ENCODE results near the gene PGGT1B.
A peak's percentile ranks its signal among the peaks of the same experiment; 100 is the strongest.
"Not testable (repeated sequence)": the region's sequence is repeated elsewhere in the genome, so short reads cannot be mapped to it uniquely, and the experiment has no call there.

The PGGT1B gene

DNA sequence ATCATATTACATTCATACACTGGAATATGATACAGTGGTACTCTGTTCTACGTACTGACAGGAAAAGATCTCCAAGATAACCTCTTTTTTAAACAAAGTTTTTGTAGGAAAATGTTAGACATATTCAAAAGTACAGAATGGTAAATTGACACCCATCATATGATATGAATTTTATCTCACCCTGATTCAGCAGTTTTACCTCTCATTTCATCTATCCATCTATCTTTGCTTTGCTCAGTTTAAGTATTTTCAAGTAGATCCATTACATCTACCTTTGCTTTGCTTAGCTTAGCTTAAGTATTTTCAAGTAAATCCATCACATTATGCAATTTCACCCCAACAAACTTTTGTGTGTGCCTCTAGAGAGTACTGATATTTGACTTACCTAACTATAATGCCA is 19.5 kb upstream of the PGGT1B start:
- Mint-ChIP-seq H3K4me1 (peaks cover 11% of the 10 kb centered on the region), H3K9me3 (no peaks in the 10 kb centered on the region), H3K36me3 (ENCODE audit: insufficient read depth) (no peaks in the 10 kb centered on the region), H3K27me3 (no peaks in the 10 kb centered on the region), H3K27ac (ENCODE audit: low read depth) (no peak overlapping the region), H3K4me3 (no peak overlapping the region)
- ATAC-seq (replicated peaks; ENCODE audit: extremely low read depth, poor library complexity, severe bottlenecking) = no peak
- DNase-seq (ENCODE audit: low spot score in 2 of 2) = no peak

GRCh38 chr5:115274584-115274983 is 11.9 kb upstream of the PGGT1B start:
- ATAC-seq (replicated peaks; ENCODE audit: extremely low read depth, poor library complexity, severe bottlenecking) (no peak), DNase-seq (ENCODE audit: low spot score in 2 of 2) (no peak)
- Mint-ChIP-seq H3K4me3 (no peak overlapping the region), H3K27ac (ENCODE audit: low read depth) (no peak overlapping the region), H3K9me3 (no peaks in the 10 kb centered on the region), H3K27me3 (no peaks in the 10 kb centered on the region), H3K4me1 (no peaks in the 10 kb centered on the region), H3K36me3 (ENCODE audit: insufficient read depth) (peaks cover 6% of the 10 kb centered on the region)

DNA sequence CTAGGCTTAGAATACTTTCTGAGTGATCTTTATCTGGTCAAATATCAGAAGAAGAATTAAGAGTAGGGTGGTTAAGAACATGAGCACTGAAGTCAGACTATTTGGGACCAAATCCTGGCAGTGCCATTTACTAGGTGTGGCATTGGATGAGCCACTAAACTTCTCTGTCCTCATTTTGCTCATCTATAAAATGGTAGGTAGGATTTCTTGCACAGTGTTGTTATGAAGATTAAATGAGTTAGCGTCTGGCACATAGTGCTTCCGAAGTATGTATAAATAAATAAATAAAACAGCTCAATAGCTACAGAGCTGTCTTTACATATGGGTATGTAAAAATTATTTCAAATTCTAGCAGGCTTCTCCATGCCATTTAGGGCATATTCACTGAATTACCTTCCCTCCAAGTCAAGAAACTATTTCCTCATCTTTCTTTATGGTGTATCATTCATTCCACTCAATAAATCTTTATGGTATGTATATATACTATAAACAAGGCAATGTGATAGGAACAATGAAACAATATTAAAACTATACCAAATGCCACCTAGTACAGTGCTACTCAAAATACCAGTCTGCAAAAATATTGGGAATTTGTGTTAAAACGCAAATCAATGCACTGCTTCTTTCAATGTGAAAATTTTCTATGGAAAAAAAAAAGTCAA is 9.8 kb upstream of the PGGT1B start:
- Mint-ChIP-seq H3K27me3 (no peaks in the 10 kb centered on the region), H3K27ac (ENCODE audit: low read depth) (no peak overlapping the region), H3K9me3 (no peaks in the 10 kb centered on the region), H3K36me3 (ENCODE audit: insufficient read depth) (peaks cover 8% of the 10 kb centered on the region), H3K4me3 (no peak overlapping the region), H3K4me1 (no peaks in the 10 kb centered on the region)
- DNase-seq (ENCODE audit: low spot score in 2 of 2) = no peak
- no peak for ATAC-seq (replicated peaks; ENCODE audit: extremely low read depth, poor library complexity, severe bottlenecking)

DNA sequence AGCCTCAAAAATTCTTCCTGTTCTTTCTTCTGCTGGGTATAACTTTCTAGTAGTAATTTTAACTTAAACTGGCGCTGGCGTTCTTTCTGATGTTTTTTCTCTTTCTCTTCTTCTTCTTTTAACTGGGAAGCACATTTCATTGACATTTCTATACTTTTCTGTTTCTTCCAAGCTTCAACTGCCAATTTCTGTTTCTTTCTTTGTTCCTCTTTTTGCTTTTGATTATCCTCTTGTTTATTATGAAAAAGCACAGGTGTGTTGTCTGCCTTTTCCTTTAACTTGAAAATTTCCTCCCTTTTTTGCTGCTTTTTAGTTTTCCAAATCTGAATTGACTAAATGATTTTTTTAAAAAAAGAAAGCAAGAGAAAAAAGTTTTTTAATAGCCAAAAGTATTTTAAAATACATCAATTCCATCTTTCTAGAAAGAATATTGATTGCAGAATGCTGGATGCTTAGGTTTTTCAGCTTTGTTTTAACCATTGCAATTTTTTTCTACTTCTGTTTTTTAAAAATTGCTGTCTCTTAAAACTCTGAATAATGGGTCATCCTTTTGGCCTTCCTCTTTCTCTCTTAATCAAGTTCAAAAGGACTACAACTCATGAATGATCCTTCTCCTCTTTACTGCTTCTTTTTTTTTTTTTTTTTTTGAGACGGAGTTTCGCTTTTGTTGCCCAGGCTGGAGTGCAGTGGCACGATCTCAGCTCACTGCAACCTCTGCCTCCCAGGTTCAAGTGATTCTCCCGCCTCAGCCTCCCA is 8.8 kb upstream of the PGGT1B start:
- ATAC-seq (replicated peaks; ENCODE audit: extremely low read depth, poor library complexity, severe bottlenecking) = no peak

DNA sequence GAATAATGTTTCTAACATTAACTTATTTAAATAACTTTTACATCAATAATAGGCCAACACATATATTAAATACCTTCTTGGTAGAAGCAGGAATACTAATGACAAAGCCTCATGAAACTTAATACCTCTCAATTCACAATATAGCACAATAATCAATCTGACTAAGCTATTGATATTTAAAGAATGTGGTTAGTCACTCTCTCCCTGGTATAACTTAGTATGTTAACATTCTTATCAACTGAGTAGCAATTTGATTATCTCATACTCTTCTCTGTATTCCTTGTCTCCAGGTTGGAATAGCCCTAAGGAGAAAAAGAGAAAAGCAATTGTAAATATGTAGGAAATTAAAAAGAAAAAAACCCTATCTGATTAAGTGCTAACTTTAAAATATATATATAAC is 4.9 kb upstream of the PGGT1B start:
- H3K4me1 Mint-ChIP-seq = peaks cover 5% of the 10 kb centered on the region
- DNase-seq (ENCODE audit: low spot score in 2 of 2) = no peak
- no peak overlapping the region for H3K27ac Mint-ChIP-seq (ENCODE audit: low read depth)
- H3K27me3 Mint-ChIP-seq = no peaks in the 10 kb centered on the region
- no peaks in the 10 kb centered on the region for H3K9me3 Mint-ChIP-seq
- no peak for ATAC-seq (replicated peaks; ENCODE audit: extremely low read depth, poor library complexity, severe bottlenecking)
- peaks cover 5% of the 10 kb centered on the region for H3K36me3 Mint-ChIP-seq (ENCODE audit: insufficient read depth)
- no peak overlapping the region for H3K4me3 Mint-ChIP-seq

More for the DNA sequence above, 8.8 kb upstream of the PGGT1B start:
- Mint-ChIP-seq H3K36me3 (ENCODE audit: insufficient read depth) (peaks cover 7% of the 10 kb centered on the region), H3K4me3 (no peak overlapping the region), H3K9me3 (no peaks in the 10 kb centered on the region), H3K27me3 (no peaks in the 10 kb centered on the region), H3K27ac (ENCODE audit: low read depth) (no peak overlapping the region), H3K4me1 (no peaks in the 10 kb centered on the region)
- no peak for DNase-seq (ENCODE audit: low spot score in 2 of 2)

- Mint-ChIP-seq H3K9me3 (no peaks in the 10 kb centered on the region), H3K36me3 (ENCODE audit: insufficient read depth) (peaks cover 5% of the 10 kb centered on the region), H3K27me3 (no peaks in the 10 kb centered on the region), H3K4me3 (no peak overlapping the region), H3K27ac (ENCODE audit: low read depth) (no peak overlapping the region), H3K4me1 (peaks cover 25% of the 10 kb centered on the region)
- ATAC-seq (replicated peaks; ENCODE audit: extremely low read depth, poor library complexity, severe bottlenecking) (no peak), DNase-seq (ENCODE audit: low spot score in 2 of 2) (no peak)
Measured at GRCh38 chr5:115265220-115265619, 2.5 kb upstream of the PGGT1B start.

GRCh38 chr5:115264786-115265185 is 2.1 kb upstream of the PGGT1B start:
- Mint-ChIP-seq H3K4me3 (no peak overlapping the region), H3K27ac (ENCODE audit: low read depth) (no peak overlapping the region), H3K27me3 (no peaks in the 10 kb centered on the region), H3K36me3 (ENCODE audit: insufficient read depth) (peaks cover 5% of the 10 kb centered on the region), H3K4me1 (peaks cover 29% of the 10 kb centered on the region), H3K9me3 (no peaks in the 10 kb centered on the region)
- DNase-seq (ENCODE audit: low spot score in 2 of 2) (no peak), ATAC-seq (replicated peaks; ENCODE audit: extremely low read depth, poor library complexity, severe bottlenecking) (no peak)

- Mint-ChIP-seq H3K27me3 (no peaks in the 10 kb centered on the region), H3K9me3 (no peaks in the 10 kb centered on the region), H3K4me3 (peak overlapping the region; percentile 88), H3K27ac (ENCODE audit: low read depth) (peak overlapping the region; percentile 97), H3K36me3 (ENCODE audit: insufficient read depth) (peaks cover 5% of the 10 kb centered on the region), H3K4me1 (peaks cover 46% of the 10 kb centered on the region)
- DNase-seq (ENCODE audit: low spot score in 2 of 2) (no peak), ATAC-seq (replicated peaks; ENCODE audit: extremely low read depth, poor library complexity, severe bottlenecking) (no peak)
Measured at GRCh38 chr5:115263078-115263380, 352 bp upstream of the PGGT1B start.

DNA sequence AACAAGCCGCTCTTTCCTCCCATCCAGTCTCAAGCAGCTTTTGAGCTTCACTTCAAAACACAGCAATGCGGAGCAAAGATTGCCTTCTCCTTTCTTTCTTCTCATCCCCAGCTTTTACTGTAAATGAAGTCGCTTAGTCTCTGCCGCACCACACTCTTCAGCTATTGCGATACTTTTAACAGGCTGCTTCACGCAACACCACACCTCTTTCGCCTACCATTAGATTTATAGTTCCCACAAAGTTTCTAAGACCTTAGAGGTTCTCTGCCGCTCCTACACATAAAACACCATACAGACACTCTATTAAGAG is 711 bp downstream of the PGGT1B start:
- ATAC-seq (replicated peaks; ENCODE audit: extremely low read depth, poor library complexity, severe bottlenecking) (peak; percentile 21), DNase-seq (ENCODE audit: low spot score in 2 of 2) (no peak)
- Mint-ChIP-seq H3K9me3 (no peaks in the 10 kb centered on the region), H3K36me3 (ENCODE audit: insufficient read depth) (peaks cover 4% of the 10 kb centered on the region), H3K4me3 (peak overlapping the region; percentile 88), H3K27me3 (no peaks in the 10 kb centered on the region), H3K4me1 (peaks cover 51% of the 10 kb centered on the region), H3K27ac (ENCODE audit: low read depth) (peak overlapping the region; percentile 97)

- peaks cover 6% of the 10 kb centered on the region for H3K36me3 Mint-ChIP-seq (ENCODE audit: insufficient read depth)
- no peak overlapping the region for H3K27ac Mint-ChIP-seq (ENCODE audit: low read depth)
- no peaks in the 10 kb centered on the region for H3K27me3 Mint-ChIP-seq
- H3K9me3 Mint-ChIP-seq = no peaks in the 10 kb centered on the region
- DNase-seq (ENCODE audit: low spot score in 2 of 2) (no peak), ATAC-seq (replicated peaks; ENCODE audit: extremely low read depth, poor library complexity, severe bottlenecking) (no peak)
- no peak overlapping the region for H3K4me3 Mint-ChIP-seq
- peaks cover 68% of the 10 kb centered on the region for H3K4me1 Mint-ChIP-seq
Measured at GRCh38 chr5:115260248-115260647, 2.4 kb downstream of the PGGT1B start.

GRCh38 chr5:115257981-115258380 is 4.7 kb downstream of the PGGT1B start:
- Mint-ChIP-seq H3K27me3 (no peaks in the 10 kb centered on the region), H3K4me1 (peaks cover 79% of the 10 kb centered on the region), H3K9me3 (no peaks in the 10 kb centered on the region), H3K27ac (ENCODE audit: low read depth) (peak overlapping the region; percentile 3), H3K4me3 (no peak overlapping the region), H3K36me3 (ENCODE audit: insufficient read depth) (peaks cover 6% of the 10 kb centered on the region)
- ATAC-seq (replicated peaks; ENCODE audit: extremely low read depth, poor library complexity, severe bottlenecking) (no peak), DNase-seq (ENCODE audit: low spot score in 2 of 2) (no peak)

GRCh38 chr5:115249379-115249778 is 13.3 kb downstream of the PGGT1B start:
- not testable (repeated sequence) for H3K9me3 Mint-ChIP-seq; H3K4me3 Mint-ChIP-seq; H3K27me3 Mint-ChIP-seq; DNase-seq (ENCODE audit: low spot score in 2 of 2); ATAC-seq (replicated peaks; ENCODE audit: extremely low read depth, poor library complexity, severe bottlenecking)
- H3K4me1 Mint-ChIP-seq = peaks cover 28% of the 10 kb centered on the region
- peaks cover 10% of the 10 kb centered on the region for H3K36me3 Mint-ChIP-seq (ENCODE audit: insufficient read depth)
- peak overlapping the region; percentile 25 for H3K27ac Mint-ChIP-seq (ENCODE audit: low read depth)

GRCh38 chr5:115246361-115246991 is 16.2 kb downstream of the PGGT1B start:
- Mint-ChIP-seq H3K4me1 (peaks cover 26% of the 10 kb centered on the region), H3K9me3 (no peaks in the 10 kb centered on the region), H3K4me3 (no peak overlapping the region), H3K36me3 (ENCODE audit: insufficient read depth) (peaks cover 14% of the 10 kb centered on the region), H3K27me3 (no peaks in the 10 kb centered on the region), H3K27ac (ENCODE audit: low read depth) (no peak overlapping the region)
- DNase-seq (ENCODE audit: low spot score in 2 of 2) (no peak), ATAC-seq (replicated peaks; ENCODE audit: extremely low read depth, poor library complexity, severe bottlenecking) (peak; percentile 64)

Data from central memory CD8-positive, alpha-beta T cell (primary cell).